Left ventricle myocardium inferior (tissue), 1 donor: ENCODE data around the gene PERCC1. TPM values are rescaled to one million over a fixed set of nuclear protein-coding genes. Genes with fewer than 3 reads are reported as not detected.

Source experiments
- DNase-seq: peaks from one replicate; pipeline ENCODE4 v3.0.0-alpha.2; 2020
- H3K27ac ChIP-seq: fragments of 200-600 bp; replicated peaks from 2 replicates; pipeline ENCODE4 v1.8.0; 2021
- H3K27me3 ChIP-seq: fragments of 200-600 bp; 2 replicates; pipeline ENCODE4 v1.8.0; 2021; ENCODE audit warnings: low read depth
- H3K36me3 ChIP-seq: fragments of 200-600 bp; 2 replicates; pipeline ENCODE4 v1.8.0; 2021
- H3K4me1 ChIP-seq: fragments of 200-600 bp; 2 replicates; pipeline ENCODE4 v1.8.0; 2021
- H3K4me3 ChIP-seq: fragments of 200-600 bp; 2 replicates; pipeline ENCODE4 v1.8.0; 2021; ENCODE audit warnings: mild to moderate bottlenecking, moderate library complexity
- H3K9me3 ChIP-seq: fragments of 200-600 bp; replicated peaks from 2 replicates; pipeline ENCODE4 v1.8.0; 2021
- intact Hi-C: fragments of 100-400 bp; cut with micrococcal nuclease; formaldehyde crosslinking; loops from one replicate; pipeline ENCODE4 v1.11.0; 2022
- total RNA-seq: library from RNA; stranded (reverse); fragmentation: NEBNext Ultra II Directional; extraction: Animal tissue kit (Norgen Biotek cat#: 25700); gene quantifications from one replicate; pipeline ENCODE4 v1.2.1, GENCODE V29; 2021
- TF ChIP-seq, protein P1 (sequence below): fragments of 200-600 bp; IDR thresholded peaks from 2 replicates; pipeline ENCODE4 v1.8.0; 2021; ENCODE audit warnings: antibody characterized with exemption, mild to moderate bottlenecking, borderline replicate concordance
- donor health status: DM: no; HTN: yes; CAD: no; lungs with severe emphysema.

The PERCC1 gene
- total RNA-seq, 1 donor from 2014 or later = not detected

DNA sequence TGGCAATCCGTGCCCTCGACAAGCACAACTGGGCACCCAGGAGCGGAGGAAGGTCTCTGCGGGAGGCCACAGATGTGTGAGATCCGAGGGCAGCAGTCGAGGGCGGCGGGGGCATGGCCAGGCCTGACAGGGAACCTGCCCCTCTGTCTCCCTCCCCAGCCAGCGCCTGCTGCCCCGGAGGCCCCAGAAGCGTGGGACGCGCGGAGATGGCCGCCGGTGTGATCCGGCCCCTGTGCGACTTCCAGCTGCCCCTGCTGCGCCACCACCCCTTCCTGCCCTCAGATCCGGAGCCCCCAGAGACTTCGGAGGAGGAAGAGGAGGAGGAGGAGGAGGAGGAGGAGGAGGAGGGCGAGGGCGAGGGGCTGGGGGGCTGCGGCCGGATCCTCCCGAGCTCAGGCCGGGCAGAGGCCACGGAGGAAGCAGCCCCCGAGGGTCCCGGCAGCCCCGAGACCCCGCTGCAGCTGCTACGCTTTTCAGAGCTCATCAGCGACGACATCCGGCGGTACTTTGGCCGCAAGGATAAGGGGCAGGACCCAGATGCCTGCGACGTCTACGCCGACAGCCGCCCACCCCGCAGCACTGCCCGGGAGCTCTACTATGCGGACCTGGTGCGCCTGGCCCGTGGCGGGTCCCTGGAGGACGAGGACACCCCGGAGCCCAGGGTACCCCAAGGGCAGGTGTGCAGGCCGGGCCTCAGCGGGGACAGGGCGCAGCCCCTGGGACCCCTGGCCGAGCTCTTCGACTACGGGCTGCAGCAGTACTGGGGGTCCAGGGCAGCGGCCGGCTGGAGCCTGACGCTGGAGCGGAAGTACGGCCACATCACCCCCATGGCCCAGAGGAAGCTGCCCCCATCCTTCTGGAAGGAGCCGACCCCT, 1.7 kb downstream of the PERCC1 start:
- TF ChIP-seq, protein P1, sequence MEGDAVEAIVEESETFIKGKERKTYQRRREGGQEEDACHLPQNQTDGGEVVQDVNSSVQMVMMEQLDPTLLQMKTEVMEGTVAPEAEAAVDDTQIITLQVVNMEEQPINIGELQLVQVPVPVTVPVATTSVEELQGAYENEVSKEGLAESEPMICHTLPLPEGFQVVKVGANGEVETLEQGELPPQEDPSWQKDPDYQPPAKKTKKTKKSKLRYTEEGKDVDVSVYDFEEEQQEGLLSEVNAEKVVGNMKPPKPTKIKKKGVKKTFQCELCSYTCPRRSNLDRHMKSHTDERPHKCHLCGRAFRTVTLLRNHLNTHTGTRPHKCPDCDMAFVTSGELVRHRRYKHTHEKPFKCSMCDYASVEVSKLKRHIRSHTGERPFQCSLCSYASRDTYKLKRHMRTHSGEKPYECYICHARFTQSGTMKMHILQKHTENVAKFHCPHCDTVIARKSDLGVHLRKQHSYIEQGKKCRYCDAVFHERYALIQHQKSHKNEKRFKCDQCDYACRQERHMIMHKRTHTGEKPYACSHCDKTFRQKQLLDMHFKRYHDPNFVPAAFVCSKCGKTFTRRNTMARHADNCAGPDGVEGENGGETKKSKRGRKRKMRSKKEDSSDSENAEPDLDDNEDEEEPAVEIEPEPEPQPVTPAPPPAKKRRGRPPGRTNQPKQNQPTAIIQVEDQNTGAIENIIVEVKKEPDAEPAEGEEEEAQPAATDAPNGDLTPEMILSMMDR = no peak
- Histone ChIP-seq H3K27me3 (no peaks in the 10 kb centered on the region), H3K27ac (peak overlapping the region; percentile 75), H3K9me3 (no peaks in the 10 kb centered on the region), H3K36me3 (no peaks in the 10 kb centered on the region), H3K4me3 (peak overlapping the region; percentile 62), H3K4me1 (peaks cover 11% of the 10 kb centered on the region)
- intact Hi-C loops = no loop called here
- no peak for DNase-seq

DNA sequence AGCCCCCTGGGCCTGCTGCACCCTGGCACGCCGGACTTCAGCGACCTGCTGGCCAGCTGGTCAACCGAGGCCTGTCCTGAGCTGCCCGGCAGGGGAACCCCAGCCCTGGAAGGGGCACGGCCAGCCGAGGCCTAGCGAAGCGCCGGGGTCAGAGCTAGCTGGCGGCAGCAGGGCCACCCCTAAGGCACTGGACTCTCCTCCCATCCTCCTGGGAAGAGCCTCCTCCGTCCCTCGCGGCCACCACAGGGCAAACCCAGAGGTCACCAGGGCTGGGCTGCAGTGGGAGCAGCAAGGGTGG, 2.3 kb downstream of the PERCC1 start:
- Histone ChIP-seq H3K27me3 (no peaks in the 10 kb centered on the region), H3K36me3 (no peaks in the 10 kb centered on the region), H3K27ac (peak overlapping the region; percentile 75), H3K4me1 (peaks cover 11% of the 10 kb centered on the region), H3K4me3 (peak overlapping the region; percentile 62), H3K9me3 (no peaks in the 10 kb centered on the region)
- TF ChIP-seq, protein P1 = no peak
- intact Hi-C loops = no loop called here
- no peak for DNase-seq

DNA sequence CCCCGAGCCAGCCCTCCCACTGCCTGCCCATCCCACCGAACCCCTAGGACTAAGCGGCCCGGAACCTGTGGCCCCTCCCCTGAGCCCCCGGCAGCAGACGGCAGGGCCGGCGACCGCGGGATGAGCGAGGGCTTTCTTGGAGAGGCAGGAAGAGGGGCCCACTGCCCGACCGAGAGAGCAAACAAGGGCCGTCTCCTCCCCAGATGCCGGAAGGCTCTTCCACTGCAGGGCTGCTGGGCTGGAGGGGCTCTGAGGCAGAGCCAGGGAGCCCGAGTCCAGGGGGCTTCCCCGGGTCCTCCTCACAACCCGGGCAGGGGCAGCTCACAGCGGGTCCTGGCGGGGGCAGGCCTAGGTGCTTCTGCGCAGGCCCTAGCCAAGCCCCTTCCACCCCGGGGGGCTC, 2.9 kb downstream of the PERCC1 start:
- Histone ChIP-seq H3K36me3 (no peaks in the 10 kb centered on the region), H3K27me3 (no peaks in the 10 kb centered on the region), H3K27ac (no peak overlapping the region), H3K4me3 (peak overlapping the region; percentile 62), H3K4me1 (peaks cover 6% of the 10 kb centered on the region), H3K9me3 (no peaks in the 10 kb centered on the region)
- TF ChIP-seq, protein P1 = no peak
- DNase-seq = no peak
- intact Hi-C loops = no loop called here

DNA sequence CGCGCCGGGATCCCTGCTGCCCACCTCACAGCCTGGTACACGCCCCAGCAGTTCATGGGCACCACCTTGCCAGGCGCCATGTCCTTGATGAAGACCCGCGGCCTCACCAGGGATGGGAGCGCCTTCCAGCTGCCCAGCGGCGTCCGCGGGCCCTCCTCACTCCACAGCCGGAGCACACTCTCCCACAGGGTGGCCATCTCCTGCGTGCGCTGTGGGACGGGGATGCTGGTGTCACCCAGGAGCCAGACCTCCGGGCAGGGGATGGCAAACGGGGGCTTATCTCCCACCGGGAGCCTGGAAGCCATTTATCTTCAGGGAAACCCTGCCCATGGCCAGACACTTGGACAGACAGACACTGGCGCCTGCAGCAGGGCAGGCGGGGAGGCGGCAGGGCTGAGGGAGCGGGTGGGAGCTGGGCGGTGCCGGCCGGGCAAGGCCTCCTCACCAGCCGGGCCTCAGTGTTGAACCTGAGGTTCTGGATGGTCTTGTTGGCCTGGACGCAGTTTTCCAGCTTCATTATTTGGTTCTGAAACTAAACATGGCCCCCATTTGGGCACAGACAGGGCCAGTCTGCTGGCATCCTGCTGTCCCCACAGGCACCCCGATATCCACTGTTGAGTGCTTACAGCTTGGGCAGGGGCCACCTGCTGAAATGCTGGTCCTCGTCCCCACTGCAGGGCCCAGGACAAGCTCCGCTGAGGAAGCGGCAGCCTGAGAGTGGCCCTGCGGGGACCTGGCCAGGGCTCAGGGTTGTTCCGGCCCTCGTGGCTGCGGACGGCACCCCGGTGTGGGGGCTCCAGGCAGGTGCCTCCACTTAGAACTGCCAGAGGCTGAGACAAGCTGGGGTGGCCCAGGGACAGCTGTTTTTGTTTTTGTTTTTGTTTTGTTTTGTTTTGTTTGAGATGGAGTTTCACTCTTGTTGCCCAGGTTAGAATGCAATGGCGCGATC, 4.0 kb downstream of the PERCC1 start:
- intact Hi-C loops = no loop called here
- Histone ChIP-seq H3K9me3 (no peaks in the 10 kb centered on the region), H3K4me1 (peaks cover 5% of the 10 kb centered on the region), H3K27ac (no peak overlapping the region), H3K4me3 (no peak overlapping the region), H3K36me3 (no peaks in the 10 kb centered on the region), H3K27me3 (no peaks in the 10 kb centered on the region)
- no peak for DNase-seq
- TF ChIP-seq, protein P1 = no peak

DNA sequence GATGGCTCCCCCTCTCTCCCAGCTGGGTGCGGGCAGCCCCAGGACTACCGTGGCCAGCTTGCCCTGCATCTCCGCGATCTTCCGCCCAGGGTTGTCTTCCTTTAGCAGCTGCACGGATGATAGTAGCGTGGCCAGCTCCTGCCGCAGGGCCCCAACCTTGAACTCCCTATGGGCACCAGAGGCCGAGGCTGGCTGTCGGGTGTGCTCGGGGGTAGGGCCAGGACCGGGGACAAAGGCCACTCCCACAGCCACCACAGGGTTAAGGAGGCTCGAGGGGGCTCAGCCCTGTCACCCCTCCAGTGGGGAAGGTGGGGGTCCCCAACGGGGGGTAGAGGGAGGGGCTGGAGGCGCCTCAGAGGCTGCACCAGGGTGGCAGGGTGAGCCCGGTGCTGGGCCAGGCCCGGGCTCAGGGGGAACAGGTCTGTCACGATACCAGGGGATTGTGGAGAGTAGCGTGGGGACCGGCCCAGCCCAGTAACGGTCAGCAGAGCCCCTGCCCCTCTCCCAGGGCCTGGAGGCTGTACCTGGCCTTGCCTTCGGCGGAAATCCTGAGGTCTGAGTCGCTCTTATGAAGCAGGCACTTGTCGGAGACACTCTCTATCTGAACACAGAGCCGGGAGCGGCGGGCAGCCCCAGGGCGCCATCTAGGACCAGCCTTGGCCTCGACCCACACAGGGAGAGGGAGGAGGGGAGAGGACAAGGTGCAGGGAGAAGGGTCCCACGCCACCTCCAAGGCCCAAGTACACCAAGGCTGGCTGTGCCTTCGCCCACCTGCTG, 5.2 kb downstream of the PERCC1 start:
- Histone ChIP-seq H3K36me3 (no peaks in the 10 kb centered on the region), H3K27ac (no peak overlapping the region), H3K27me3 (no peaks in the 10 kb centered on the region), H3K4me1 (peaks cover 5% of the 10 kb centered on the region), H3K4me3 (no peak overlapping the region), H3K9me3 (no peaks in the 10 kb centered on the region)
- intact Hi-C loops = no loop called here
- no peak for DNase-seq
- TF ChIP-seq, protein P1 = no peak
